Right hindlimb (tissue), 1 donor: ENCODE data around the gene AQP2.

Source experiments
- DNase-seq: peaks from one replicate; pipeline ENCODE4 v3.0.0-alpha.2; 2018

Gene AQP2

DNA sequence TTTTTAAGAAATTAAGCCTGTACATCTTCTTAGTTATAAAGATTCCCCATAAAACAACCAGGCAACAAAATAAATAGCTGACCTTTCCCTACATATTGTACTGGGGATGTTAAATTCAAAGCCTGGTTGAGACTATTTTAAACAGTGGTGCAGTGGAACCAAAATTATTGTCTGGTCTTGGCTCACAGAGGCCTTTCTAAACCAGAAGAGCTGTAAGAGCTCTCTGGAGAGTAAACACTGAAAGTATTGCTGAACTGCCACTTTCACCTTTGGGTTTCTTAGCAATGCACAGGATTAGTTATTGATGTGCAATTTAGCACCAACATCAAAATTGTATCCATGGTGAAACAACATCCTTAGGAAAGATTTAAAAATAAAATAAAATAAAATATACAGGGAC, 54.2 kb downstream of the AQP2 start:
- DNase-seq, result no peak

GRCh38 chr12:50005175-50005574, 54.6 kb downstream of the AQP2 start:
- no peak for DNase-seq

DNA sequence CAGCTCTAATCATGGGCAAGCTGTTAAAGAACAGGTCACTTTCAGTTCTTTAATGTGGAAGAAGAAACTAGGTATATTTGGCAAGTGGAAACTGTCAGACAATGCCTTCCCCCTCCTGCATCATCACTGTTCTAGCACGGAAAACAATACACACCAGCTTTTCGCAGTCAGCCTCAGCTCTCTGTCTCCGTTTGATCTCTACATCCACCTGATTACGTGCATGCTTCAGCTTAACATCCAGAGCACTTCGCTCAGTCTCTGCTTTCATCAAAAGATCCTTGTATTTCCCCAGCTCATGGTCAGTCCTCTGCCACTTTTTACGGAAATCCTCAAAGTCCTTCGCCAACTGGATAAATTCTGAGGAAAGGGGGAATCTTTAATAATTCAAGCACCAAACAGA, 55.7 kb downstream of the AQP2 start:
- no peak for DNase-seq

GRCh38 chr12:50006754-50007442, 56.4 kb downstream of the AQP2 start:
- DNase-seq, result no peak
